ENCODE measurements around the gene ABHD17A. TPM values are rescaled to one million over a fixed set of nuclear protein-coding genes. Genes with fewer than 3 reads are reported as not detected.

Gene ABHD17A
- total RNA-seq, 1 experiment from 2014 or later, result 68.2 TPM

DNA sequence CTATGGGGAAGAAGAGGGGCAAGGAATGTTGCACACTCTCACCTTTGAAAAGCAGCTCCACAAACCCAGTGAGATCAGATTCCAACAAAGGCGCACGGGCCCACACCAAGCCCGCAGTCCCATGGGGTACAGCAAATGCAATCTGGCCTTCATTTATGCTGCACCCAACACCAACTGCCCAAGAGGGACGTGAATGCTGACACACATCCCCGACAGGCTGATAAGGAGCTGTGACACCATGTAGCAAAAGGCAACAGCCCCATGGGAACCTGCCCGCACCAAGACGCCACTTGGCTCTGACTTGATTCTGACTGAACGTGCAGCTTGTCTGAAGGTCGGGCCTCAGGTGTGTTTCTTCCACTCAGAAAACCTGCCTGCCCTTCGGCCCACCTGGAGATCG lies 54.3 kb downstream of the ABHD17A start (continued):
- TF ChIP-seq, protein P1, sequence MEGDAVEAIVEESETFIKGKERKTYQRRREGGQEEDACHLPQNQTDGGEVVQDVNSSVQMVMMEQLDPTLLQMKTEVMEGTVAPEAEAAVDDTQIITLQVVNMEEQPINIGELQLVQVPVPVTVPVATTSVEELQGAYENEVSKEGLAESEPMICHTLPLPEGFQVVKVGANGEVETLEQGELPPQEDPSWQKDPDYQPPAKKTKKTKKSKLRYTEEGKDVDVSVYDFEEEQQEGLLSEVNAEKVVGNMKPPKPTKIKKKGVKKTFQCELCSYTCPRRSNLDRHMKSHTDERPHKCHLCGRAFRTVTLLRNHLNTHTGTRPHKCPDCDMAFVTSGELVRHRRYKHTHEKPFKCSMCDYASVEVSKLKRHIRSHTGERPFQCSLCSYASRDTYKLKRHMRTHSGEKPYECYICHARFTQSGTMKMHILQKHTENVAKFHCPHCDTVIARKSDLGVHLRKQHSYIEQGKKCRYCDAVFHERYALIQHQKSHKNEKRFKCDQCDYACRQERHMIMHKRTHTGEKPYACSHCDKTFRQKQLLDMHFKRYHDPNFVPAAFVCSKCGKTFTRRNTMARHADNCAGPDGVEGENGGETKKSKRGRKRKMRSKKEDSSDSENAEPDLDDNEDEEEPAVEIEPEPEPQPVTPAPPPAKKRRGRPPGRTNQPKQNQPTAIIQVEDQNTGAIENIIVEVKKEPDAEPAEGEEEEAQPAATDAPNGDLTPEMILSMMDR (IDR thresholded peaks at IDR 0.05 in 2 of 3, conservative IDR thresholded peaks at IDR 0.05 in 1 of 3; ENCODE audit: borderline replicate concordance in 1 of 3, insufficient read depth in 1 of 3, low read depth in 2 of 3, low read length in 2 of 3), result no peak
- TF ChIP-seq TCF7L2 (IDR thresholded peaks at IDR 0.05; ENCODE audit: borderline replicate concordance, extremely low read depth, insufficient read depth, insufficient read length), result no peak
- TF ChIP-seq SP1 (IDR thresholded peaks at IDR 0.05; ENCODE audit: low read depth), result no peak
- TF ChIP-seq POLR2AphosphoS5 (IDR thresholded peaks at IDR 0.05; ENCODE audit: low read depth, low read length), result no peak
- TF ChIP-seq CBX3 (IDR thresholded peaks at IDR 0.05; ENCODE audit: low read depth), result no peak
- TF ChIP-seq EZH2phosphoT487 (IDR thresholded peaks at IDR 0.05; ENCODE audit: borderline replicate concordance), result no peak
- TF ChIP-seq ZBTB33 (IDR thresholded peaks at IDR 0.05; ENCODE audit: extremely low read depth, insufficient replicate concordance, low read length), result no peak
- no peak for TF ChIP-seq FOSL1 (IDR thresholded peaks at IDR 0.05; ENCODE audit: low read depth)
- TF ChIP-seq JUND (IDR thresholded peaks at IDR 0.05), result no peak
- no peak for TF ChIP-seq YY1 (IDR thresholded peaks at IDR 0.05; ENCODE audit: extremely low read depth, insufficient replicate concordance, low read depth, low read length)

- no peak overlapping the region for H3K9ac ChIP-seq (ENCODE audit: low read length)
- H3K27me3 ChIP-seq (ENCODE audit: insufficient read depth, low read length), result no peaks in the 10 kb centered on the region
- ChIA-PET POLR2A (no interaction called here), CTCF (interaction anchor here (3.2 kb wide), 1 partner anchor 9 kb away, joined by 14 read pairs; no protein-coding TSS in a partner anchor), RAD21 (ENCODE audit: low non-redundant PET in 1 of 2, low total read pairs in 2 of 2, uncharacterized antibody in 2 of 2, unreplicated experiment in 2 of 2) (no interaction called here)
- H3K4me2 ChIP-seq (ENCODE audit: low read length), result no peak overlapping the region
- peaks cover 59% of the 10 kb centered on the region for H3K79me2 ChIP-seq (ENCODE audit: insufficient read depth, low read length)
- no peaks in the 10 kb centered on the region for H3K9me2 ChIP-seq (ENCODE audit: insufficient read depth)
- no peak overlapping the region for H2AFZ ChIP-seq (ENCODE audit: low read depth, low read length, poor library complexity, severe bottlenecking)
- DNase-seq (ENCODE audit: low read depth, low spot score), result no peak
- BruUV-seq (replicated peaks), result no TSS peak
- H3K27ac ChIP-seq (ENCODE audit: low read depth, low read length), result no peak overlapping the region
- H4K20me1 ChIP-seq (ENCODE audit: insufficient read depth), result 0 out of 2 replicates have a peak, but pooled peaks cover 3% of the 10 kb centered on the region
- no peak for ATAC-seq
- H3K36me3 ChIP-seq (ENCODE audit: control insufficient read depth in 1 of 2, insufficient read depth in 2 of 2, low read length in 2 of 2), result peaks cover 0 to 18% of the 10 kb centered on the region in 2 experiments; a peak in 2 of 4 replicates
- no peak for TF ChIP-seq TCF7L2 (IDR thresholded peaks at IDR 0.05; ENCODE audit: borderline replicate concordance, extremely low read depth, insufficient read depth, insufficient read length)
- intact Hi-C loops (cut with micrococcal nuclease), result no loop called here
- H3K4me3 ChIP-seq (replicated peaks in 1 of 2; ENCODE audit: low read depth in 1 of 2, low read length in 2 of 2), result no peak overlapping the region
- H3K4me1 ChIP-seq (ENCODE audit: control insufficient read depth in 1 of 2, insufficient read depth in 2 of 2, low read length in 2 of 2), result peaks cover 4 to 7% of the 10 kb centered on the region in 2 experiments; a peak in 3 of 4 replicates
- H3K9me3 ChIP-seq (ENCODE audit: control insufficient read depth in 1 of 2, insufficient read depth in 1 of 2, low read depth in 1 of 2, low read length in 2 of 2), result no peaks in the 10 kb centered on the region
Measured at GRCh38 chr19:1830568-1830967, 54.7 kb downstream of the ABHD17A start.
